ENCODE data around the gene BPIFA1. TPM values are rescaled to one million over a fixed set of nuclear protein-coding genes. Genes with fewer than 3 reads are reported as not detected.

The BPIFA1 gene
- polyA plus RNA-seq, 1 of the 3 experiments (the other 2 are of a cell fraction) = not detected

DNA sequence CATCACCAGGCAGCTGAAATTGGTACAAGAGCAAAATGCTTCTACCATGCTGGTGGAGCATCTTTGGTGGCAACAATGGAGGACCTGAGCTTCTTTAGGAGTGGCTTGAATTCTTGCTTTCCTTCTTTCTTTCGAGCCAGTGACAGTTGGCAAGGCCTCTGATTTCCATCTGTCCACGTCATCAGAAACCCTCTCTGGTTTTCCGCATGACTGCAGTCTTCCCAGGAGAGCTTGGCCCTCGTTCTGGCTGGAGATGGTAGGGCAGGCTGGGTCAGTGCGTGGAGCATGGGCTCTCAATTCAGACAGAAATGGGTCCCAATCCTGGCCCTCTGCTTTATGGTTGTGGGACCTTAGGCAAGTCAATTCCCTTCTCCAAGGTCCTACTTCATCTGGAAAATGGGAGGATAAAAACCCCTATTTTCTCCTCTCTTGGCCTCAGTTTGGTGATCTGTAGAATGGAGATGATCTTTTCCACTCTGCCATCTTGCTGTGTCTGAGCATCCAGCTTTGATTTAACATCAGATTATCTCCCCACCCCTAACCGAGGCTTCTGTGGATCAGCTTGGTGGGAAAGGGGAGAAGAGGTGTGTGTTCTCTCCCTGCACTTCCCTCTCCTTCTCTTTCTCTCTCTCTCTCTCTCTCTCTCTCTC lies 43.6 kb downstream of the BPIFA1 start (continued):
- TF ChIP-seq, protein P1, sequence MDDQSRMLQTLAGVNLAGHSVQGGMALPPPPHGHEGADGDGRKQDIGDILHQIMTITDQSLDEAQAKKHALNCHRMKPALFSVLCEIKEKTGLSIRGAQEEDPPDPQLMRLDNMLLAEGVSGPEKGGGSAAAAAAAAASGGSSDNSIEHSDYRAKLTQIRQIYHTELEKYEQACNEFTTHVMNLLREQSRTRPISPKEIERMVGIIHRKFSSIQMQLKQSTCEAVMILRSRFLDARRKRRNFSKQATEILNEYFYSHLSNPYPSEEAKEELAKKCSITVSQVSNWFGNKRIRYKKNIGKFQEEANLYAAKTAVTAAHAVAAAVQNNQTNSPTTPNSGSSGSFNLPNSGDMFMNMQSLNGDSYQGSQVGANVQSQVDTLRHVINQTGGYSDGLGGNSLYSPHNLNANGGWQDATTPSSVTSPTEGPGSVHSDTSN (IDR thresholded peaks at IDR 0.05) = no peak
- no peak for TF ChIP-seq RAD21 (IDR thresholded peaks at IDR 0.05; ENCODE audit: low read length)
- no peak for TF ChIP-seq EZH2phosphoT487 (IDR thresholded peaks at IDR 0.05; ENCODE audit: borderline replicate concordance, low read depth)
- no peak for TF ChIP-seq POLR2AphosphoS5 (IDR thresholded peaks at IDR 0.05; ENCODE audit: low read depth, low read length)
- TF ChIP-seq, protein P2, sequence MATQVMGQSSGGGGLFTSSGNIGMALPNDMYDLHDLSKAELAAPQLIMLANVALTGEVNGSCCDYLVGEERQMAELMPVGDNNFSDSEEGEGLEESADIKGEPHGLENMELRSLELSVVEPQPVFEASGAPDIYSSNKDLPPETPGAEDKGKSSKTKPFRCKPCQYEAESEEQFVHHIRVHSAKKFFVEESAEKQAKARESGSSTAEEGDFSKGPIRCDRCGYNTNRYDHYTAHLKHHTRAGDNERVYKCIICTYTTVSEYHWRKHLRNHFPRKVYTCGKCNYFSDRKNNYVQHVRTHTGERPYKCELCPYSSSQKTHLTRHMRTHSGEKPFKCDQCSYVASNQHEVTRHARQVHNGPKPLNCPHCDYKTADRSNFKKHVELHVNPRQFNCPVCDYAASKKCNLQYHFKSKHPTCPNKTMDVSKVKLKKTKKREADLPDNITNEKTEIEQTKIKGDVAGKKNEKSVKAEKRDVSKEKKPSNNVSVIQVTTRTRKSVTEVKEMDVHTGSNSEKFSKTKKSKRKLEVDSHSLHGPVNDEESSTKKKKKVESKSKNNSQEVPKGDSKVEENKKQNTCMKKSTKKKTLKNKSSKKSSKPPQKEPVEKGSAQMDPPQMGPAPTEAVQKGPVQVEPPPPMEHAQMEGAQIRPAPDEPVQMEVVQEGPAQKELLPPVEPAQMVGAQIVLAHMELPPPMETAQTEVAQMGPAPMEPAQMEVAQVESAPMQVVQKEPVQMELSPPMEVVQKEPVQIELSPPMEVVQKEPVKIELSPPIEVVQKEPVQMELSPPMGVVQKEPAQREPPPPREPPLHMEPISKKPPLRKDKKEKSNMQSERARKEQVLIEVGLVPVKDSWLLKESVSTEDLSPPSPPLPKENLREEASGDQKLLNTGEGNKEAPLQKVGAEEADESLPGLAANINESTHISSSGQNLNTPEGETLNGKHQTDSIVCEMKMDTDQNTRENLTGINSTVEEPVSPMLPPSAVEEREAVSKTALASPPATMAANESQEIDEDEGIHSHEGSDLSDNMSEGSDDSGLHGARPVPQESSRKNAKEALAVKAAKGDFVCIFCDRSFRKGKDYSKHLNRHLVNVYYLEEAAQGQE (IDR thresholded peaks at IDR 0.05; ENCODE audit: low read depth, low read length) = no peak
- no peak for TF ChIP-seq GABPA (IDR thresholded peaks at IDR 0.05; ENCODE audit: low read depth)
- TF ChIP-seq NFIC (IDR thresholded peaks at IDR 0.05; ENCODE audit: borderline replicate concordance) = no peak
- TF ChIP-seq, protein P3, sequence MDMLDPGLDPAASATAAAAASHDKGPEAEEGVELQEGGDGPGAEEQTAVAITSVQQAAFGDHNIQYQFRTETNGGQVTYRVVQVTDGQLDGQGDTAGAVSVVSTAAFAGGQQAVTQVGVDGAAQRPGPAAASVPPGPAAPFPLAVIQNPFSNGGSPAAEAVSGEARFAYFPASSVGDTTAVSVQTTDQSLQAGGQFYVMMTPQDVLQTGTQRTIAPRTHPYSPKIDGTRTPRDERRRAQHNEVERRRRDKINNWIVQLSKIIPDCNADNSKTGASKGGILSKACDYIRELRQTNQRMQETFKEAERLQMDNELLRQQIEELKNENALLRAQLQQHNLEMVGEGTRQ (IDR thresholded peaks at IDR 0.05; ENCODE audit: borderline replicate concordance, low read depth, low read length) = no peak

DNA sequence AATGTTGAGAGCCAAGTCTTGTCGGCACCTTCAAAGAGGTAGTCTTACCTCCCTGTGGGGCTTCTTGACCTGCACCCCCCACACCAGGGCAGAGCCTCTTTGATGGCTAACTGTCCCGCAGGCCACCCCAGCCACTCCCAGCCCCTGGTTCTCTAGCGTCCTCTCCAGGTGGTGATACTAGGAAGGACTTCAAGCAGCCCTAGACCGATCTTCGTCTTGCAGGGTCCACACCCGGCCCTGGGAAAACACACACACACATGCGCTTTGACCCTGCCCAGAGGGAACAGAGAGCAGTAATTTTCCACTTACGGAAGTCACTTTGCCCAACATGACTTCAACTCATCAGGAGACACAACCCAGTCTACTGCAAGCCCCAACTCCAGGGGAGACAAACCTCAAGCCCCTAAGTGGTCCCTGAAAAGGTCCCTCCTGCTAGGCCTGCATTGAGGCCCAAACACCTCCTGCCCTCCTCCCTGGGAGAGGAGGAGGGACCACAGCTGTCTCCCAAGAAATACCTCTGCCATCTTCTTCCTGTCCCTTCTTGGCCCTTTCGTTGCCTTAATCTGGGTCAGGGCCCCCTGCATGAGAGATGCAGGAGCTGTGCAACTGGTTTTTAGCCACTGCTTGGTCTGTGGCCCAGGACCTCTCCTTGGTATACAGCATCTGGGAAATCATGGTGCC lies 44.3 kb downstream of the BPIFA1 start:
- no peaks in the 10 kb centered on the region for H3F3A ChIP-seq (replicated peaks; ENCODE audit: insufficient read depth)
- no peak overlapping the region for H3K27ac ChIP-seq (ENCODE audit: low read depth in 2 of 2, low read length in 1 of 2)
- DNase-seq = no peak
- H4K20me1 ChIP-seq (ENCODE audit: insufficient read depth) = no peaks in the 10 kb centered on the region
- H3K9ac ChIP-seq = no peak overlapping the region
- H3K4me3 ChIP-seq (ENCODE audit: low read depth in 2 of 2, low read length in 1 of 2) = no peak overlapping the region
- H3K4me2 ChIP-seq = no peak overlapping the region
- CTCF ChIA-PET = interaction anchor here (1.2 kb wide), 1 partner anchor 11 kb away, joined by 4 read pairs; no protein-coding TSS in a partner anchor
- no peaks in the 10 kb centered on the region for H3K79me2 ChIP-seq (ENCODE audit: insufficient read depth)
- no peak overlapping the region for H2AFZ ChIP-seq (ENCODE audit: low read depth)
- H3K27me3 ChIP-seq (ENCODE audit: insufficient read depth) = no peaks in the 10 kb centered on the region; the same call in 1 of the 2 replicates
- POLR2A ChIA-PET = no interaction called here
- no peaks in the 10 kb centered on the region for H3K36me3 ChIP-seq (replicated peaks in 1 of 2; ENCODE audit: control insufficient read depth in 1 of 2, insufficient read depth in 2 of 2, low read length in 1 of 2)
- WGBS (ENCODE audit: low lambda C conversion rate) = 53% methylated on average over 8 of the region's 9 CpGs
- H3K4me1 ChIP-seq (ENCODE audit: control insufficient read depth in 1 of 2, insufficient read depth in 2 of 2, low read depth in 1 of 2, low read length in 1 of 2) = peaks cover 0 to 14% of the 10 kb centered on the region in 2 experiments; a peak in 1 of 4 replicates
- H3K9me2 ChIP-seq = no peaks in the 10 kb centered on the region
- H3K9me3 ChIP-seq = no peaks in the 10 kb centered on the region
- TF ChIP-seq TCF12 (IDR thresholded peaks at IDR 0.05) = no peak
- no peak for TF ChIP-seq NFIC (IDR thresholded peaks at IDR 0.05; ENCODE audit: borderline replicate concordance)
- TF ChIP-seq ELF1 (IDR thresholded peaks at IDR 0.05) = no peak
- TF ChIP-seq RFX5 (IDR thresholded peaks at IDR 0.05; ENCODE audit: low read length) = no peak
- TF ChIP-seq, protein P4, sequence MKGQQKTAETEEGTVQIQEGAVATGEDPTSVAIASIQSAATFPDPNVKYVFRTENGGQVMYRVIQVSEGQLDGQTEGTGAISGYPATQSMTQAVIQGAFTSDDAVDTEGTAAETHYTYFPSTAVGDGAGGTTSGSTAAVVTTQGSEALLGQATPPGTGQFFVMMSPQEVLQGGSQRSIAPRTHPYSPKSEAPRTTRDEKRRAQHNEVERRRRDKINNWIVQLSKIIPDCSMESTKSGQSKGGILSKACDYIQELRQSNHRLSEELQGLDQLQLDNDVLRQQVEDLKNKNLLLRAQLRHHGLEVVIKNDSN (IDR thresholded peaks at IDR 0.05; ENCODE audit: borderline replicate concordance, low read depth) = no peak
- no peak for TF ChIP-seq SIN3A (IDR thresholded peaks at IDR 0.05; ENCODE audit: borderline replicate concordance, low read depth, low read length)
- TF ChIP-seq, protein P5, sequence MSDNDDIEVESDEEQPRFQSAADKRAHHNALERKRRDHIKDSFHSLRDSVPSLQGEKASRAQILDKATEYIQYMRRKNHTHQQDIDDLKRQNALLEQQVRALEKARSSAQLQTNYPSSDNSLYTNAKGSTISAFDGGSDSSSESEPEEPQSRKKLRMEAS (IDR thresholded peaks at IDR 0.05; ENCODE audit: low read depth) = no peak
- no peak for TF ChIP-seq POLR2AphosphoS5 (IDR thresholded peaks at IDR 0.05; ENCODE audit: low read depth, low read length)
- TF ChIP-seq, protein P1 (IDR thresholded peaks at IDR 0.05) = no peak
- TF ChIP-seq MEF2A (IDR thresholded peaks at IDR 0.05; ENCODE audit: borderline replicate concordance, low read depth) = no peak
- TF ChIP-seq RCOR1 (IDR thresholded peaks at IDR 0.05; ENCODE audit: low read length) = no peak
- no peak for TF ChIP-seq EP300 (IDR thresholded peaks at IDR 0.05; ENCODE audit: borderline replicate concordance in 1 of 2, low read depth in 1 of 2, low read length in 1 of 2)
- TF ChIP-seq, protein P6, sequence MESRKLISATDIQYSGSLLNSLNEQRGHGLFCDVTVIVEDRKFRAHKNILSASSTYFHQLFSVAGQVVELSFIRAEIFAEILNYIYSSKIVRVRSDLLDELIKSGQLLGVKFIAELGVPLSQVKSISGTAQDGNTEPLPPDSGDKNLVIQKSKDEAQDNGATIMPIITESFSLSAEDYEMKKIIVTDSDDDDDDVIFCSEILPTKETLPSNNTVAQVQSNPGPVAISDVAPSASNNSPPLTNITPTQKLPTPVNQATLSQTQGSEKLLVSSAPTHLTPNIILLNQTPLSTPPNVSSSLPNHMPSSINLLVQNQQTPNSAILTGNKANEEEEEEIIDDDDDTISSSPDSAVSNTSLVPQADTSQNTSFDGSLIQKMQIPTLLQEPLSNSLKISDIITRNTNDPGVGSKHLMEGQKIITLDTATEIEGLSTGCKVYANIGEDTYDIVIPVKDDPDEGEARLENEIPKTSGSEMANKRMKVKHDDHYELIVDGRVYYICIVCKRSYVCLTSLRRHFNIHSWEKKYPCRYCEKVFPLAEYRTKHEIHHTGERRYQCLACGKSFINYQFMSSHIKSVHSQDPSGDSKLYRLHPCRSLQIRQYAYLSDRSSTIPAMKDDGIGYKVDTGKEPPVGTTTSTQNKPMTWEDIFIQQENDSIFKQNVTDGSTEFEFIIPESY (IDR thresholded peaks at IDR 0.05; ENCODE audit: borderline replicate concordance, low read depth) = no peak
- no peak for TF ChIP-seq CHD2 (IDR thresholded peaks at IDR 0.05; ENCODE audit: low read length, partially characterized antibody)
- TF ChIP-seq SMC3 (IDR thresholded peaks at IDR 0.05; ENCODE audit: low read depth, low read length) = no peak
